ENCODE results near the gene NR2F1-AS1. TPM values are rescaled to one million over a fixed set of nuclear protein-coding genes. Genes with fewer than 3 reads are reported as not detected.

The NR2F1-AS1 gene
- total RNA-seq, 4 donors from 2014 or later = 4.1 to 8.6 (median 5.3) TPM

GRCh38 chr5:93612855-93613243, 31.8 kb upstream of the NR2F1-AS1 start:
- TF ChIP-seq CTCF (IDR thresholded peaks at IDR 0.05; ENCODE audit: low read depth) = no peak

- no peak for TF ChIP-seq CTCF (IDR thresholded peaks at IDR 0.05; ENCODE audit: low read depth)
Observed at GRCh38 chr5:93611976-93612854, 31.2 kb upstream of the NR2F1-AS1 start.

GRCh38 chr5:93611273-93611975, 30.4 kb upstream of the NR2F1-AS1 start:
- TF ChIP-seq CTCF (IDR thresholded peaks at IDR 0.05; ENCODE audit: low read depth) = no peak

GRCh38 chr5:93610581-93611272, 29.7 kb upstream of the NR2F1-AS1 start:
- no peak for TF ChIP-seq CTCF (IDR thresholded peaks at IDR 0.05; ENCODE audit: low read depth)

- no peak for TF ChIP-seq CTCF (IDR thresholded peaks at IDR 0.05; ENCODE audit: low read depth)
Observed at GRCh38 chr5:93609762-93610161, 28.7 kb upstream of the NR2F1-AS1 start.

GRCh38 chr5:93608855-93609254, 27.8 kb upstream of the NR2F1-AS1 start:
- TF ChIP-seq CTCF (IDR thresholded peaks at IDR 0.05; ENCODE audit: low read depth) = no peak
